GM19467 (cell line): ENCODE measurements around the gene HOXA4.

Experiments
- ATAC-seq: cut with Tn5 transposase; IDR thresholded peaks from one replicate; pipeline ENCODE4 v1.9.1; 2021; ENCODE audit warnings: mild to moderate bottlenecking, moderate library complexity; ENCODE audit not compliant: unreplicated experiment

The HOXA4 gene

DNA sequence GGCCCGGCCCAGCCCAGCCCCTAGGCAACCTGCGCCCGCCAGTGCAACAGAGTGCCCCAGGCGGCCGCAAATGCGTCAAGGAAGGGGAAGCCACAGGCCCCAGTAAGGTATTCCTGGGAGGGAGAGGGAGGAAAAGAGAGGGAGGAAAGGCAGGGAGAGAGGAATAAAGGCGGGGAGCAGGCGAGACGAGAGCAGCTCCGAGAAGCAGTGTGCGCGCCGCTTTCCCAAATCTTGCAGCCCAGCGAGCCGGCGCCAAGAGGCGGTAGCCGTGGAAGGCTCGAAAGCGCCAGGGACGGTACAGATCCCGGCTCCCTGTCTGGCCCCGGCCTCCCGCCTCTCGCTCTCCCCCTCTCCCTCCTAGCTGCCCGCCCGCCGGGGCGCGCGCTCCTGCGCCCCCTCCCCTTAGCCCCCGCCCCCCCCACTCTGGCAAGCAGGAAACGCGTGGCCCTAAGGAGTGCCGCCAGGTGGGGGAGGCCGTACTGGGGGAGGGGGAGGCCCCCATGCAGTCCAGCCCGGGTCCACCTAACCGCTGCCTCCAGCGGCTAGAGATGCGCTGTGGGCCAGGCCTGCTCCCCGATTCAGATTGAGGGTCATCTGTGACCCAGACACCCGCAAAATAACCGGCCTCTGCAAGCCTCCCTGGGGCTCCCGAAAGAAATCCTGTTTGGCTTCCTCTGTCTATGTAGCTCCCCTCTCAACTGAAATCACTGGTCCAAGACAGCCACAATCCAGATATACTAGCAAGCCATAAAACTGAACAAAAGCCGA is 39.3 kb upstream of the HOXA4 start:
- ATAC-seq: no peak

GRCh38 chr7:27168265-27168947 is 37.8 kb upstream of the HOXA4 start:
- no peak for ATAC-seq

DNA sequence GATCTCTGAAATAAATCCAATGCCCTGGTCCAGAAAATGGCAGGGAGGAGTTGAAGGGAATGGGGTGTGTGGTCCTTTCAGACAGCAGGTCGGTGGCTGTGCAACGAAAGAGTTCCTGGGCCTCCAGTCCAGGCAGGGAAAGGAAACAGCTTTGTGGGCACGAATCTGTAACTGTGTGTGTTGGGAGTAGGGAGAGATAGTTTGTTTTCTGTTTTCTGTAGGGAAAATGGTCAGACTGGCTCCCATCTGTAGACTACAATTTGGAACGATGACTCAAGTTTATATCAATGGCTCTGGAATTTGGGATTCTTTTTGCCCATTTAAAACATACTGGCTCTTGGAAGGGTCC is 37.3 kb upstream of the HOXA4 start:
- ATAC-seq: no peak

DNA sequence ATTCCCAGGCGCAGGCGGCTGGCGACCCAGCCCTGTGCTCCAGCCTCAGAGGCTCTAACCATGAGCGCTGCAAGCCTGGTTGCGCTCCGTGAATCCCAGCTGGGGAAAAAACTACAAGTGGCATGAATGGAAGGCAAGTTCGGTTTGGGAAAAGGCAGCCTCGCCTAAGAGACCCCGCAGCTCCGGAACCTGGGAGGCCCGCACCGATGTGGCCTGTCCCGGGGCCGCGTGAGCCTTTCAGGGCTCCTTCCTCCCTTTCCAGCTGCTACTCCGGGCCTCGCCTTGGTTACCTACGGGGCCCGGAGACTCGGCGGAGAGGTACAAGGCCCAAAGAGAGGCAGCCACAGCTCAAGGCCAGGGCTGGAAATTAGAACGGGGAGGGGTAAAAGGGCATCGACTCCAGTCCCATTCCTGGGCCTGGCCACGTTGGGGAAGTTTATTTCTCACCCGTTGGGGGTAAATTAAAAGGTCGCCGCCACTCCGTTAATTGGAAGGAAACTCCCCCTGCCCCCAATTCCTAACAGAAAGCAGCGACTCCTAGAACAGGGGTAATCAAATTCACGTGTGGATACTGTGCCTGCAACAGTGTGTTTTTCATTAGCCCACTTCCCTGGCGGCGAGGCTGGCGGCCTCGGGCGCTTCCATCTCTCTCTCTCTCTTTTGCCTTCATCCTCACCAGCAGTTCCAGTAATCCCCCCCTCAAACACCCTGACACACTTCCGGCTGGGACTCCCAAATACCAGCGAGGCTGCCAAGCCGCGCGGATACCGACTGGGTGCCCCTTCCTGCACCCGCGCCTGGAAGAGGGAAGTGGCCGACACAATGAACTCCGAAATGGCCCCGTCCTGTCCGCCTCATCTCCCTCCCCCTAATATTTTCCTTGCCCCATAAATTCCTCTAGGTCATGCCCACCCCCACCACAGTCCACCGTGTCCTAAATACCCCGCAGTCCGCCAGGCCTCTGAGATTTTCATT is 36.3 kb upstream of the HOXA4 start:
- no peak for ATAC-seq

DNA sequence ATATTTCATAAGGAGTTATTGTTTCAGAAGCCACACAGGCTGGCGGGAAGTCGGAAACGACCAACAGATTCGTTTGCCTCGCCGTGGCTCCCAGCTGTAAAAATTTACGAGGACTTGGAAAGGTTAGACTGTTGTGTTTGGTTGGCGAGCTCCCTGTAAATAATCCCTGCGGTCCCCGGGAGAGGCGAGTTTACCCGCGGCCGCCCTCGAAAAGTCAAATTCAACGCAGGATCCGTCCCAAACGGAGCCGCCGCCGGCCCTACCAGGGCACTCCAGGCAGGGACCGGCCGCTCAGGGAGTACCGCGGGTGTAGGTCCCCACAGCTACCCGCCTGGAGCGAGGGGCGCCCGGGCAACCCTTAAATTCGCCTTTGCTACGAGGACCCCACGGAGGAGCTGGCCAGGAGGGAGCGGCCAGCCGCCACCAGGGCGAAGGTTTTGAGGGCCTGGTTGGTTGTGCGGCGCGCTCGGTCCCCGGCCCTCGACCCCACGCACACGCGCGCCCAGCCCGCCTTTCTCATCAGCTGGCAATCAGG is 35.5 kb upstream of the HOXA4 start:
- ATAC-seq: no peak

GRCh38 chr7:27165089-27165995 is 34.8 kb upstream of the HOXA4 start, which contains the start of gene HOXA9:
Gene HOXA9, minus strand, starts transcription at chr7:27165537. Its CDS starts 80 bp downstream, at chr7:27165457.
- ATAC-seq: no peak

GRCh38 chr7:27164367-27165088 is 34.0 kb upstream of the HOXA4 start:
- no peak for ATAC-seq

DNA sequence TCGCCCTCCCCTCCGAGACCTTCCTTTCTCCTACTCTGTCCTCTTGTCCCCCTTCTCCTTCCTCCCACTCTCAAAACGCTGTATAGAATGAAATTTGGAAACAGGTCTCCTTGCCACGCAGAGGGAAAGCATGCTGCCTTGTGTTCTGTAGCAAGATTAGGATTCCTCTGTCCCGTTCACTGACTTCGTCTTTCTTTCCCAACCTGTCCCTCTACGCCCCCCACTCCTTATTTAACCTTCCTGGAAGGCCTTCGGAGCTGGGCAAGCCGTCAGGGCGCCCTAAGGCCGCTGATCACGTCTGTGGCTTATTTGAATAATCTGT is 33.4 kb upstream of the HOXA4 start:
- no peak for ATAC-seq

- no peak for ATAC-seq
Observed at GRCh38 chr7:27163288-27164044, 32.9 kb upstream of the HOXA4 start.

DNA sequence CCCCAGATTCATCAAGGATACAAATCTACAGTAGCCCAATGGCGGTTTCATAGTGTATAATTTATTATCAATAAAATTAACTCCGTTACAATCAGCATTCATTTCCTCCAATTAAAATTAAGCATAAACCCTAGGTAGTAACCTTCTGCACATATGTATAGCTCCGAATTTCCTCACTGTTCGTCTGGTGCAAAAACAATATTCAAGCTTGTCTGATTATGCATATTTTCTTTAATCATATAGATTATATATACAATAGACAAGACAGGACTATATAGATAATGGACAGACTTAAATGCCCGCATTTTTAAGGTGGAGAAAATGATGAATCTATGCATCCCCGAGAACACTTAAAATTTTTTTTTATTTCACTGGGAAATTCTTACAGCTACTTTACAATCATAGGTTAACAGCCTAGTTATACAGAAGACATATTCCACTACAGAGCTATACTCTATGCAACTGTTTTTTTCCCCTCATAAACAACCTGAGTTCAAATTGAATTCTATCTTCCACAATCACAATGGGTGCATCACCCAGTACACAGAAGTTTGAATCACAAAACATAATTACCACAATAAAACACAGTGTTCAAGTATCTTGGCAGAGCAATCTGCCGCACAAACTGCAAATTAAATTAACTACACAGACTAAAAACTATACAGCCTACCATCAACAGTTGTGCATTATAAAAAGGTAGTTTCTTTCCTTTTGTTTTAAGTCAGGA is 32.2 kb upstream of the HOXA4 start:
- ATAC-seq: no peak

DNA sequence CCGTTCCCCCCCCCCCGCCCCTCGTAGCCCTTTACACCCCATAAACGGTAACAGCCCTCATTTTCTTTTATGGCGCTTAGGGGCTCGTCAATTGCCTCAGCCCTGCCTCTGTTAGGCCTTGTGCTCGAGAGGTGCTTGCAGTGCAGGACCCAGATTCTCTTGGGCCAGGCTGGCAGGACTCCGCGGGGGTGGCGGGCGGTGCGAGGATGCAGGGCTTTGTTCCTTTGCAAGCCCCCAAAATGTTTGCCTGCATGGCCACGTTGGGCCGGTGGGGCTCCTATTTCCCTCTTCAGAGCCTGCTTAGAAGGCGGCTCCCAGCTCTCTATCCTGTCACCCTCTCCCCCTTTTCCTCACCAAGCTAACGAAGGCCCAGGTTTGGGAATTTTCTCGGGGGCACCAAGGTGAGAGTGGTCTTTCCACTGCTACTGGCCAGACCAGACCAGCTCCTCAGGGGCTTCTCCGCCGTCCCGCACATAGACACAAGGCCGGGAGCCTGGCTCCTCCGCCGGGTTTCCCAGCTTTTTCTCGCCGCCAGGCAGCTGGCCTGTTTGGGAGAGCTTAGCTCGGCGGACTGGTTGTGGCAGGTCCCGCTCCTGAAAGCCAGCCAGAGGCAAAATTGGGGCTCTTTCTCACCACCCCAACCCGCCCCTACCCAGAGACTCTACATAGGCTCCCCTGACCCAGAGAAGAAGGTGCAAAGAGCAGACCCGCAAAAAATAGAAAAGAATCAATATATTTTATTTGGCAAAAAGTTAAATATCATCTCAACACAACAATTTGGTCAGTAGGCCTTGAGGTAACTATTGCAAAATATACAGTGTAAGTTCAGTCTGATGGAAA is 31.4 kb upstream of the HOXA4 start:
- no peak for ATAC-seq

- ATAC-seq: no peak
Observed at GRCh38 chr7:27161214-27161720, 30.7 kb upstream of the HOXA4 start.

DNA sequence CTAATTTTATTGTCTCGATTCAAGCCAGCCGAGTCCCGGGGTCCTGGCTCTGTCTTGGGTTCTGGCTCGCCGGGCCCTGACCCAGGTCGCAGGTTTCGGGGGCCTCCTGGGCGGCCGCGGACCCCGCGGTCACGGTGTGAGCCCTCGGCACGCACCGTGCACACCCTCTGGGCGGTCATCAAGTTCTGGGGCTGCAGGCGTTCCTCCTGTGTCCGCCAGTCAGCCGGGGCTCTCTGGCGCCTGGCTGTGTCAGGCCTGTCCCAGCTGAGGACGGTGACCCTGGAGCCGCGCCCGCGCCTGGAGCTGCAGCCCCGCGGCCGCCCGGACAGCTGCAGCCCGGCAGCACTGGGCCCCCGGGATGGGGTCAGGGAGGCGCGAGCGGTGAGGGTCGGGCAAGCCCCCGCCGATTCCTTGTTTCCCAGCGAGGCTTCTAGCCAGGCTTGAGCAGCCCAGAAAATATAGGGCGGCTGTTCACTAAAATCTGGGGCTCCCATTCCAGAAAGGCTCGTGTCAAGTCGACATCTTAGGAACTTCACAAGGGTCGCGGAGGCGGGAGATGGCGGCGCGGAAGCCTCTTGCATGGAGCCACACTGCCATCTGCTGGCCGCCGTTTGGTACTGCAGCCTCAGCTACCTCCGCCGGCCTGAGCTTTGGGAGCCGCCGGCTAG is 30.1 kb upstream of the HOXA4 start:
- ATAC-seq: no peak

GRCh38 chr7:27160145-27160545 is 29.6 kb upstream of the HOXA4 start:
- no peak for ATAC-seq

GRCh38 chr7:27159266-27160144 is 28.9 kb upstream of the HOXA4 start:
- ATAC-seq: no peak
